Stimulated activated CD8-positive, alpha-beta memory T cell treated with anti-CD3 and anti-CD28 coated beads, Interleukin-7, amount 100 ng/mL, for 4 hours (primary cell): ENCODE results near the gene GSAP.
"Not testable (repeated sequence)": the region's sequence is repeated elsewhere in the genome, so short reads cannot be mapped to it uniquely, and the experiment has no call there.

ENCODE experiments used
- DNase-seq, 2 donors: peaks; one replicate each; pipeline ENCODE4 v3.0.0-alpha.2; 2020; ENCODE audit warnings: low read depth in 2 of 2

GSAP gene

GRCh38 chr7:77360104-77360503 lies 56.0 kb downstream of the GSAP start:
- no peak for DNase-seq

DNA sequence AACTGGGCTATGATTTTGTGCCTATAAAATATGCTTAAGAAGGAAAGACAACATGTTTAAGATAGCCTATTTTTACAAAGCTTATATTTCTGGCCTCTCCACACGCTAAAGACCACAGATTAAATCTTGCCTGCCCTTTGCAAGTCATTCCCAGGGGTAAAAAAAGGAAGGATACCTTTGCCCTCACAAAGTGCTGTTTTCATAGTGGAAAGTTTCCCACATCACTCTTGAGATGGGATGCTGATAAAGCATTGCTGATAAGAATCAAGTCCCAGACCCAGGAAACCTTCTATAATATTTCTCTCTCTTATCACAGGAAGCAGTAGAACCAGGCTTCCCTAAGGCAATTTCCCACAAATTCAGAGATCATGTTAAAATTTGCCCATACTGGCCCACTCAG lies 56.5 kb downstream of the GSAP start:
- no peak for DNase-seq

- DNase-seq: no peak
Measured at GRCh38 chr7:77354914-77355313, 61.2 kb downstream of the GSAP start.

GRCh38 chr7:77354484-77354883 lies 61.7 kb downstream of the GSAP start:
- DNase-seq: no peak

DNA sequence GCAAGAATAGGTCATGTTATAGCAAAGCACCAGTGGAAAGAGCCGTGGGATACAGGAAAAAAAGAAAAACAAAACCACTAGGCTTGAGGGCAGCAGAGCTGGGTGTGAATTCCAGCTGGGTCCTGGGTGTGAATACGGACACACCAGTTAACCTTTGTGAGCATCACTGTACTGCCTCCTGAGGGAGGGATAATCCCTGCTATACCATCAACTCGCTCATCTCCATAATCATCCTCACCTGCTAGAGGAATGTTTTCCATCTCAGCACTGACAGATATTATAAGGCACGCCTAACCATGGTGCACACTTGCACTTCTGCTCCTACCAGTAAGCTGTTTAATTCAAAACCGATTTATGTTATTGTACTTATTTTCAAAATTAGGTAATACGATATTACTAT lies 62.2 kb downstream of the GSAP start:
- no peak for DNase-seq

DNA sequence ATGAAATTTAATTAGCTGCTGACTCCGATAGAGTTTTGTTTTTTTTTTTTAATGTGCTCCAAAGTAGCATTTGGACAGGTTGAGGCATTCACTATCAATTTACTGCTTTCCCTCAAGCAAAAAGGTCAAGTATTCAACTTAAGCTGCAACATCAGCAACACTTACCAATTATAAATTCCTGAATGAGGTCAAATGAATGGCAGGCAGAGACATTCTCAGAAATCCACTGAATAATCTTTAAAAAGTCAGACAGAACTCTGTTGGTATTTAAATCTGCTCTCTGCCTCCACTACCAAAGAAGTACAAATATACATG lies 62.8 kb downstream of the GSAP start:
- no peak for DNase-seq

DNA sequence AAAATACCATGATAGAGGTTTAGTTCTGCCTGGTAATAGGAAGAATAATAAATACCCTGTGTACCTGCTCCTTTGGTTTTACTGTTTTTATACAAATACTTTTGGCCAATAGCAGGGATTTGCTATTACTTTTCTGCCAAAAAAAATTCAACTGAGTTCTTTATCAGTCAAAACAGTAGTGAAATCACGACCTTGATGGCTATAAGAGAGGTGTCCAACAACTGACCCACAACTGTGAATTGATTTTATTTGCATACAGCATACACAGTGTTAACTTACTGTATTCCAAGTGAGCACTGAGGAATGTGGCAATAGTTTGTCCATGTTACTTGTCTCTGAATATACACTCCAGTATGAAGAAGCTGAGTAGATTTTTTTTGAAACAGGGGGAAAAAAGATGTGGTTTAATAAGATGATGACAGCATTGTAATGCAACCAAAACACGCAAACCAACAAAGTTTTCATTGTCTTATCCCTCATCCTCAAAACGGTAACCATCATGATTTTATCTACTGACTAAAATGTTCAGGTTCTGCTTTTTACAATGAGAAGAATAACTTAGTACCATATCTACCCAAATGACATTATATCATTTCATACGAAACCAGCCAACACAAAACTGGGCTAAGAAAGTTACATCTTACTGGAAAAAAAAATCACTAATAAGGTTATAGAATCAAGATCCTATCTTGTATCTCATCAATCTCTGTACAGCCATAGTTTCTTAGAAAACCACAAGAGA lies 63.3 kb downstream of the GSAP start:
- no peak for DNase-seq

- peak; percentile 35 to 43 for DNase-seq
Measured at GRCh38 chr7:77351539-77352004, 64.6 kb downstream of the GSAP start.

- DNase-seq: no peak
Measured at GRCh38 chr7:77349141-77349540, 67.0 kb downstream of the GSAP start.

GRCh38 chr7:77348371-77348813 lies 67.8 kb downstream of the GSAP start:
- DNase-seq: no peak

DNA sequence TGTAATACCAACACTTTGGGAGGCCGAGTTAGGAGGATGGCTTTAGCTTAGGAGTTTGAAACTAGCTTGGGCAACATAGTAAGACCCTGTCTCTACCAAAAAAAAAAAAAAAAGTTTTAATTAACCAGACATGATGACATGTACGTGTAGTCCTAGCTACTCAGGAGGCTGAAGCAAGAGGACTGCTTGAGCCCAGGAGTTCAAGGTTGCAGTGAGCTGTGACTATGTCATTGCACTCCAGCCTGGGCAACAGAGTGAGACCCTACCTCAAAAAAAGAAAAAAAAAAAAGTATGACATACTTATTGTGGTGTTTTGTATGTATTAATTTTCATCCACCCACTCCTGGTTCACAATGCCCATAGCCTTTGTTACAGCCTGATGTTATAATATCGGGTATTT lies 69.7 kb downstream of the GSAP start:
- DNase-seq: no peak

DNA sequence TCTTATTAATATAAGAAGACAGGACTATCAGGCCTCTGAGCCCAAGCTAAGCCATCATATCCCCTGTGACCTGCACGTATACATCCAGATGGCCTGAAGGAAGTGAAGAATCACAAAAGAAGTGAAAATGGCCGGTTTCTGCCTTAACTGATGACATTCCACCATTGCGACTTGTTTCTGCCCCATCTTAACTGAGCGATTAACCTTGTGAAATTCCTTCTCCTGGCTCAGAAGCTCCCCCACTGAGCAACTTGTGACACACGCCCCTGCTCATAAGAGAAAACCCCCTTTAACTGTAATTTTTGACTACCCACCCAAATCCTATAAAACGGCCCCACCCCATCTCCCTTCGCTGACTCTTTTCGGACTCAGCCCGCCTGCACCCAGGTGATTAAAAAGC lies 70.7 kb downstream of the GSAP start:
- DNase-seq: not testable (repeated sequence)

DNA sequence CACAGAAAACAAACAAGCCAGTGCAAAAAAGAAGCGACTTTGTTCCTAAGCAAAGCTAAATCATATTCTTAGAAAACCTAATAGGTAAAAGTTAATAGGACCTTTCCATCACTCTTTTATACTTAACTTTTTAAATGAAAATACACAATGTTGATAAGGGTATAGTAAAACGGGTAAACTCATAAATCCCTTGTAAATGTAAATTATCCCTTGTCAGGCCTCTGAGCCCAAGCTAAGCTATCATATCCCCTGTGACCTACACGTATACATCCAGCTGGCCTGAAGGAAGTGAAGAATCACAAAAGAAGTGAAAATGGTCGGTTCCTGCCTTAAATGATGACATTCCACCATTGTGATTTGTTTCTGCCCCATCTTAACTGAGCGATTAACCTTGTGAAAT lies 76.4 kb downstream of the GSAP start:
- DNase-seq: no peak

DNA sequence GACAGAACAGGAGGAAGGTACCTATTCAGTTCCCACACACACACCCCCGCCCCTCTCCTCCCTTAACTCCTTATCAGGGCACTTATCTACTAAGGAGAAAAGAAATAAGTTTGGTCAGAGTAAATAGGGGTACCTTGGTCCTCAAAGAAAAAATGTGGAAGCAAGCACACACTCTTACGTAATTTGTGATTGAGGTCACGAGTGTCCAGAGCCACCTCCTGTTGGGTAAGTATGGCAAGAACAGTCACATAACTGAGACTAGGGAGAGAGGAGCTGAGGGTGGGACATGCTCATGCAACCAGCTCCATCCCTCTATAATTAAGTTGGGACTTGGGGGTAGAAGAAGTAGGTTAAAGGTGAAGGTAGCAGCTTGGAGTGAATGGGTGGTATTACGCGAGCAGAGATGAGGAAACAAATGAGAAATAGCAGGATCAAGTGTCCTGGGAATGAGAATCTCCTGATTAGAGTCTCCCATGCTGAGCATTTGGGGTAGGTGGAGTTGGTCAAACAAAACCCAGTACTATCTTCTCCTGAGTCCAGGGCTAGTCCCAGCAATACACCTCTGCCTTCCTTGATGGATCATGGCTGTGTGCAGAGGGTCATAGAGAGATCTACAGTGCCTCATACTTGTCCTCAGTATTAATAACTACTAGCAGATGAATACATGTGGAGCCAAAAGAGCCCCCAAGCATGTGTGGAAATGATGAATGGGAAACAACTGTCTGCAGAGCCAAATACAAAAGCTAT lies 77.1 kb downstream of the GSAP start:
- DNase-seq: no peak

DNA sequence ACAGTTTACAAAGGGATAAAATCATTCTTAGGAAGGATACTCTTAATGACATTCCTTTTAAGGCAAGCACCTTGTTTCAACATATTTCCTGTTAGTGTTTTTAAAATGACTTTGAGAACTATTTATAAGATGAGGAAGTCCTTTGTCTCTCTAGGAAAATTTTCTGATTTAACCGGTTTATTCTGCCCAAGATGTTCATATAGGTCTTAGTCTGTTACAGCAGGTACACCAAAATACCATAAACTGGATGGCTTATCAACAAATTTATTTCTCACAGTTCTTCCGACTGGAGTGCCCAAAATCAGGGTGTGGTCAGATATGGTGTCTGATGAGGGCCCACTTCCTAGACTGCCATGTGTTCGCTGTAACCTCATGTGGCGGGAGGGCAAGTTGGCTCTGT lies 77.9 kb downstream of the GSAP start:
- DNase-seq: no peak

DNA sequence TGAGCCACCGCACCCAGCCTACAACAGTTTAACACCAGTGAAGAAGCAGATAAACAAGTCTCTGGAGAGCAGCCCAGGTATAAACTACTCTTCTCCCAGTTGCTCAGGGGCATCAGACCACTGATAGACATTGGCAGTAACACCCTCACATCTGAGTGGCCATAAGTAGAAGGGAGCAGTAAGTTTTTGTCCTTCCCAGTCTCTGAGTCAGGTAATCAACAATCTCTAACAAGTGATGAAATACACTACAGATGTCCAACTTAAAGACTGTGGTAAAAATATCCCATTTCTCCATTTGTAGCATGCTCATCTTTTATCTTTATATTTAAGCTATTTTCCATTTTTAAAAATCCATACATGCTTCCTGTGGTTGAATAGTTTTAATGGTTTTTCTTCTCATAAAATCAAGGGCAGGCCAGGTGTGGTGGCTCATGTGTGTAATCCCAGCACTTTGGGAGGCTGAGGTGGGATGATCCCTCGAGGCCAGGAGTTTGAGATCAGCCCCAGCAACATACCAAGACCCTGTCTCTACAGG lies 78.6 kb downstream of the GSAP start:
- DNase-seq: no peak

DNA sequence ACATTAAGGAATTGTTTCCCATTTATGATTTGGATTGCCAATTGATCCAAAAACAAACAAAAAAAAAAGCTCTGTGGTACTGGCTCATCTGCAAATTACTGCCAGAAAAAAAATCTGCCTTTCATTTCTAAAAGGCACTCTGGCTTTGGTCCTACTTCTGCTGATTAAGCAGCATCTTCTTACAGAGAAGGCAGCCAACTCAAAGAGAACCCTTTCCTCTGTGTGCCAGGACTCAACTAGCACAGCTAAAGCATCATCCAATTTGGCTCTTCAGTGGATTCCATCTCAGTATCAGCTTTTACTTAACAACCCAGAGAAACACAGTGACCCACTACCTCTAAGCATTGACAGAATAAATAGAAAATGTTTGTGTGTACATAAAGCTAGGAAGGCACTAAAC lies 80.6 kb downstream of the GSAP start:
- DNase-seq: no peak

GRCh38 chr7:77334039-77334438 lies 82.1 kb downstream of the GSAP start:
- not testable (repeated sequence) for DNase-seq

GRCh38 chr7:77331938-77332695 lies 84.0 kb downstream of the GSAP start:
- peak in 1 of 2 donors; percentile 12 for DNase-seq

DNA sequence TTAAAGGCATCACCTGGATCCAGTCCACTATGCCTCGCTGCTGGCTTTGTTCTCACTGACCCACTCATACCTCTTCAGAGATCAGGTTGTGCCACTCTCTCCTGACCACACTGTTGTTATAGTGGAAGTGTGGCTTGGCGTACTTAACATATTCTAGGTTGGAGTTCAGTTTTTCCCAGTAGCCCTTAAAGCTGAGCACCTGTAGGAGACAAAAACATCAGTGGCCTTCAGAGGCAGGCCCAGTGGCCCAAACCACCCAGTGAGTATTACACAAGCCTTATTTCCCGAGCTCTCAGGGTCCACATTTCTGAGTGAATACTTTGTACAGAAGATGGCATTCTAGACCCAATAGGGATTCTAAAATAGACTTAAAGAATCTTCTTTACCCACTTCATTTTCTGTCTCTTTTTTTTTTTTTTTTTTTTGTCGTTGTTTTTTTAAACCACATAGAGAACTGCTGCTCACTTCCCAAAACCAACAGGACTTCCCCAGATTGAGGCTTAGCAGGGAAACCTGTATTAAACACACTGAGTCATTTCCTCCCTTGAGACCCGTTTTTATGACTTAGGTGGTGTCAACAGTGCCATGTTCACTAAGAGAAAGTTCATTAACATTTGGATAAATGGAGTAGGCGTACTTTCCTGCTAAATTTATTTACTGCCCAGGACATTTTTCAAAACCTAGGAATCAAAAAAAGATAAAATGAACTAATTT lies 85.8 kb downstream of the GSAP start:
- no peak for DNase-seq

GRCh38 chr7:77329466-77330168 lies 86.5 kb downstream of the GSAP start:
- no peak for DNase-seq
